ENCODE measurements around the gene CDC16. TPM values are rescaled to one million over a fixed set of nuclear protein-coding genes. Genes with fewer than 3 reads are reported as not detected.

CDC16 gene
- total RNA-seq, 1 donor from 2014 or later, result 65.5 TPM

GRCh38 chr13:114319441-114319913 lies 84.8 kb downstream of the CDC16 start:
- H3K9me3 ChIP-seq, result no peaks in the 10 kb centered on the region
- peaks cover 27% of the 10 kb centered on the region for H3K4me1 ChIP-seq
- peak overlapping the region; percentile 0 for H3K27ac ChIP-seq
- H3K27me3 ChIP-seq, result no peaks in the 10 kb centered on the region
- H3K36me3 ChIP-seq, result peaks cover 37% of the 10 kb centered on the region
- no peak for TF ChIP-seq CTCF (IDR thresholded peaks at IDR 0.05)
- intact Hi-C loops (cut with DNase I), result no loop called here
- no peak overlapping the region for H3K4me3 ChIP-seq
- no peak for ATAC-seq
- no peak for DNase-seq

- peak overlapping the region; percentile 0 for H3K27ac ChIP-seq
- TF ChIP-seq CTCF (IDR thresholded peaks at IDR 0.05), result no peak
- intact Hi-C loops (cut with DNase I), result no loop called here
Observed at GRCh38 chr13:114320065-114320464, 85.4 kb downstream of the CDC16 start.

GRCh38 chr13:114321256-114321655 lies 86.6 kb downstream of the CDC16 start:
- Histone ChIP-seq H3K27ac (no peak overlapping the region), H3K4me1 (peaks cover 17% of the 10 kb centered on the region), H3K4me3 (no peak overlapping the region), H3K36me3 (peaks cover 44% of the 10 kb centered on the region), H3K9me3 (no peaks in the 10 kb centered on the region), H3K27me3 (no peaks in the 10 kb centered on the region)
- intact Hi-C loops (cut with DNase I), result no loop called here
- TF ChIP-seq CTCF (IDR thresholded peaks at IDR 0.05), result no peak
- no peak for ATAC-seq
- no peak for DNase-seq

More at GRCh38 chr13:114320065-114320464, 85.4 kb downstream of the CDC16 start:
- H3K4me3 ChIP-seq, result no peak overlapping the region
- peaks cover 26% of the 10 kb centered on the region for H3K4me1 ChIP-seq
- no peaks in the 10 kb centered on the region for H3K9me3 ChIP-seq
- DNase-seq (no peak), ATAC-seq (no peak)
- H3K27me3 ChIP-seq, result no peaks in the 10 kb centered on the region
- peaks cover 43% of the 10 kb centered on the region for H3K36me3 ChIP-seq

Small RNA genes within 50 kb of the gene (microRNA-seq; reads per million reads assigned to microRNA genes)
- not detected for gene MIR4502 (ENCODE audit: borderline microRNAs expressed)
- not detected for gene MIR548AR (ENCODE audit: borderline microRNAs expressed)

Other genes starting within 250 kb of the CDC16 start
- gene RASA3, start 102.3 kb upstream of the CDC16 start, total RNA-seq, result 17.3 TPM
- not detected for gene CFAP97D2, start 55.6 kb upstream of the CDC16 start, total RNA-seq
- gene UPF3A, start 46.7 kb downstream of the CDC16 start, total RNA-seq, result 35.6 TPM
- 17.8 TPM for gene CHAMP1, start 79.6 kb downstream of the CDC16 start, total RNA-seq

All from upper lobe of right lung (tissue), 1 donor.